DND-41 (cell line): Measurements from ENCODE around the gene COPRS.

Source experiments
- EZH2 ChIP-seq: IDR thresholded peaks from 3 replicates; pipeline ENCODE4 v1.6.1; 2012; ENCODE audit warnings: borderline replicate concordance, low read depth, mild to moderate bottlenecking, moderate library complexity, low read length, inconsistent platforms; ENCODE audit not compliant: severe bottlenecking
- TF ChIP-seq, protein P1 (sequence below): IDR thresholded peaks from 2 replicates; pipeline ENCODE4 v1.5.1; 2012; ENCODE audit warnings: borderline replicate concordance, low read length, moderate library complexity, mild to moderate bottlenecking; ENCODE audit not compliant: poor library complexity, severe bottlenecking; ENCODE audit errors: extremely low read depth

DNA sequence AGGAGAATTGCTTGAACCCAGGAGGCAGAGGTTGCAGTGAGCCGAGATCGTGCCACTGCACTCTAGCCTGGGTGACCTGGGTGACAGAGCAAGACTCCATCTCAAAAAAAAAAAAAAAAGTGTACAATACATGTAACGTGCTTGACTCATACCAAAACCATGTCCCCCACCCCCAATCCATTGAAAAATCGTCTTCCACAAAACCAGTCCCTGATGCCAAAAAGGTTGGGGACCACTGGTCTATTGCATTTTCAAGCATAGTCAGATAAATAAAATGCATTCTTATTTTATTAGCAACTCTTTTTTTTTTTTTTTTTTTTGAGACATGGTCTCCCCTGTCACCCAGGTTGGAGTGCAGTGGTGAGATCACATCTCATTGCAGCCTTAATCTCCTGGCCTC, 52.1 kb downstream of the COPRS start:
- no peak for TF ChIP-seq EZH2
- TF ChIP-seq, protein P1, sequence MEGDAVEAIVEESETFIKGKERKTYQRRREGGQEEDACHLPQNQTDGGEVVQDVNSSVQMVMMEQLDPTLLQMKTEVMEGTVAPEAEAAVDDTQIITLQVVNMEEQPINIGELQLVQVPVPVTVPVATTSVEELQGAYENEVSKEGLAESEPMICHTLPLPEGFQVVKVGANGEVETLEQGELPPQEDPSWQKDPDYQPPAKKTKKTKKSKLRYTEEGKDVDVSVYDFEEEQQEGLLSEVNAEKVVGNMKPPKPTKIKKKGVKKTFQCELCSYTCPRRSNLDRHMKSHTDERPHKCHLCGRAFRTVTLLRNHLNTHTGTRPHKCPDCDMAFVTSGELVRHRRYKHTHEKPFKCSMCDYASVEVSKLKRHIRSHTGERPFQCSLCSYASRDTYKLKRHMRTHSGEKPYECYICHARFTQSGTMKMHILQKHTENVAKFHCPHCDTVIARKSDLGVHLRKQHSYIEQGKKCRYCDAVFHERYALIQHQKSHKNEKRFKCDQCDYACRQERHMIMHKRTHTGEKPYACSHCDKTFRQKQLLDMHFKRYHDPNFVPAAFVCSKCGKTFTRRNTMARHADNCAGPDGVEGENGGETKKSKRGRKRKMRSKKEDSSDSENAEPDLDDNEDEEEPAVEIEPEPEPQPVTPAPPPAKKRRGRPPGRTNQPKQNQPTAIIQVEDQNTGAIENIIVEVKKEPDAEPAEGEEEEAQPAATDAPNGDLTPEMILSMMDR = no peak
